Measurements from ENCODE around the gene GABRD. TPM values are rescaled to one million over a fixed set of nuclear protein-coding genes. Genes with fewer than 3 reads are reported as not detected.

GABRD gene
- total RNA-seq, 4 donors from 2014 or later: 0.83 TPM; not detected in 3

- no peak overlapping the region for H3K27ac ChIP-seq
- TF ChIP-seq POLR2A (IDR thresholded peaks at IDR 0.05) (no peak), CTCF (IDR thresholded peaks at IDR 0.05) (no peak)
- intact Hi-C loops (cut with DNase I; ENCODE audit: low total_unique reads): no loop called here
- no peaks in the 10 kb centered on the region for H3K4me1 ChIP-seq
- H3K9me3 ChIP-seq: no peaks in the 10 kb centered on the region
- no peak for DNase-seq
- H3K4me3 ChIP-seq: no peak overlapping the region
- H3K27me3 ChIP-seq: peaks cover 0 to 20% of the 10 kb centered on the region in 2 donors
- H3K36me3 ChIP-seq: no peaks in the 10 kb centered on the region
Observed at GRCh38 chr1:2001773-2002411, 17.3 kb upstream of the GABRD start.

- no peaks in the 10 kb centered on the region for H3K4me1 ChIP-seq
- H3K9me3 ChIP-seq: no peaks in the 10 kb centered on the region
- no peak within 1 kb of the TSS for H3K27ac ChIP-seq
- no peaks in the 10 kb centered on the region for H3K36me3 ChIP-seq
- TF ChIP-seq CTCF (IDR thresholded peaks at IDR 0.05) (no peak), POLR2A (IDR thresholded peaks at IDR 0.05) (no peak)
- no peak within 1 kb of the TSS for H3K4me3 ChIP-seq
- DNase-seq: no peak
- peaks cover 0 to 20% of the 10 kb centered on the region in 2 donors for H3K27me3 ChIP-seq
- intact Hi-C loops (cut with DNase I; ENCODE audit: low total_unique reads): no loop called here
Observed at GRCh38 chr1:2003541-2004131, 15.5 kb upstream of the GABRD start, which contains the start of gene CFAP74. Gene CFAP74, minus strand, starts transcription at chr1:2003786. Its CDS starts 12,830 bp downstream, at chr1:1990956.

- H3K9me3 ChIP-seq: no peaks in the 10 kb centered on the region
- DNase-seq: no peak
- intact Hi-C loops (cut with DNase I; ENCODE audit: low total_unique reads): no loop called here
- no peak overlapping the region for H3K4me3 ChIP-seq
- peaks cover 0 to 20% of the 10 kb centered on the region in 2 donors for H3K27me3 ChIP-seq
- TF ChIP-seq POLR2A (IDR thresholded peaks at IDR 0.05): no peak
- no peak for TF ChIP-seq CTCF (IDR thresholded peaks at IDR 0.05)
- H3K4me1 ChIP-seq: no peaks in the 10 kb centered on the region
- no peak overlapping the region for H3K27ac ChIP-seq
- no peaks in the 10 kb centered on the region for H3K36me3 ChIP-seq
Observed at GRCh38 chr1:2004856-2005255, 14.3 kb upstream of the GABRD start.

- Histone ChIP-seq H3K4me1 (no peaks in the 10 kb centered on the region), H3K27ac (no peak overlapping the region), H3K4me3 (no peak overlapping the region), H3K9me3 (no peaks in the 10 kb centered on the region), H3K36me3 (no peaks in the 10 kb centered on the region), H3K27me3 (peaks cover 0 to 4% of the 10 kb centered on the region in 2 donors)
- intact Hi-C loops (cut with DNase I; ENCODE audit: low total_unique reads): no loop called here
- DNase-seq: no peak
- no peak for TF ChIP-seq CTCF (IDR thresholded peaks at IDR 0.05)
- TF ChIP-seq POLR2A (IDR thresholded peaks at IDR 0.05): no peak
Observed at GRCh38 chr1:2009101-2010053, 9.8 kb upstream of the GABRD start.
